SU-DHL-6 (cell line): ENCODE results near the gene CLIP4.

Source experiments
- H2AFZ ChIP-seq: fragments of 200-600 bp; sonication (generic); 2 replicates; pipeline ENCODE4 v1.6.1; 2014; ENCODE audit warnings: low read depth, mild to moderate bottlenecking, moderate library complexity, mixed read lengths, antibody characterized with exemption, low read length; ENCODE audit not compliant: severe bottlenecking
- H3F3A ChIP-seq: fragments of 200-600 bp; shearing (Covaris generic); 2 replicates; pipeline ENCODE4 v1.6.0; 2016; ENCODE audit warnings: antibody characterized with exemption, mild to moderate bottlenecking; ENCODE audit not compliant: insufficient read depth
- H3K27ac ChIP-seq: fragments of 200-600 bp; sonication (generic); 2 replicates; pipeline ENCODE4 v1.5.1; 2016; ENCODE audit warnings: low read depth, mild to moderate bottlenecking, low read length, moderate library complexity, mixed read lengths
- H3K27me3 ChIP-seq: fragments of 200-600 bp; sonication (generic), shearing (Covaris generic); 2 replicates; pipeline ENCODE4 v1.6.0; 2014; ENCODE audit warnings: mild to moderate bottlenecking, low read length
- H3K36me3 ChIP-seq: fragments of 200-600 bp; sonication (generic); 2 replicates; pipeline ENCODE4 v1.6.1; 2014; ENCODE audit warnings: mild to moderate bottlenecking, low read length, mixed read lengths
- H3K4me2 ChIP-seq: fragments of 300-600, 200-600 bp; shearing (Covaris generic), sonication (generic); 2 replicates; pipeline ENCODE4 v1.6.0; 2014; ENCODE audit warnings: low read length, low read depth, mild to moderate bottlenecking; ENCODE audit not compliant: poor library complexity, severe bottlenecking
- H3K4me3 ChIP-seq: fragments of 200-600 bp; sonication (generic); 2 replicates; pipeline ENCODE4 v1.5.1; 2014; ENCODE audit warnings: antibody characterized with exemption, low read length, mild to moderate bottlenecking, mixed read lengths; ENCODE audit not compliant: insufficient read depth, poor library complexity, severe bottlenecking
- H3K79me2 ChIP-seq: fragments of 200-600 bp; sonication (generic); 2 replicates; pipeline ENCODE4 v1.6.1; 2014; ENCODE audit warnings: mild to moderate bottlenecking, low read length, moderate library complexity; ENCODE audit not compliant: insufficient read depth
- H3K9ac ChIP-seq: fragments of 200-600 bp; sonication (generic); 2 replicates; pipeline ENCODE4 v1.7.0; 2014; ENCODE audit warnings: mild to moderate bottlenecking, low read length
- H3K9me2 ChIP-seq: fragments of 200-600 bp; sonication (generic); replicated peaks from 2 replicates; pipeline ENCODE4 v1.6.1; 2014; ENCODE audit warnings: low read length; ENCODE audit not compliant: insufficient read depth
- H3K9me3 ChIP-seq: fragments of 200-600 bp; sonication (generic); 2 replicates; pipeline ENCODE4 v1.6.1; 2014; ENCODE audit warnings: low read length, mixed read lengths; ENCODE audit not compliant: insufficient read depth
- H4K20me1 ChIP-seq: fragments of 200-600 bp; sonication (generic); 2 replicates; pipeline ENCODE4 v1.6.1; 2014; ENCODE audit warnings: low read depth, mild to moderate bottlenecking, antibody characterized with exemption, low read length, moderate library complexity, mixed read lengths
- EZH2phosphoT487 ChIP-seq: fragments of 200-600 bp; sonication (generic), shearing (Covaris generic); conservative IDR thresholded peaks from 2 replicates; pipeline ENCODE4 v1.6.1; 2018; ENCODE audit warnings: mild to moderate bottlenecking, antibody characterized with exemption, low read length, moderate library complexity, mixed read lengths
- TF ChIP-seq, protein P1 (sequence below): fragments of 200-600 bp; sonication (generic); IDR thresholded peaks from one replicate; pipeline ENCODE4 v1.5.1; 2017; ENCODE audit warnings: antibody characterized with exemption, mild to moderate bottlenecking, low read length, moderate library complexity; ENCODE audit not compliant: insufficient read depth, poor library complexity, severe bottlenecking

CLIP4 gene

DNA sequence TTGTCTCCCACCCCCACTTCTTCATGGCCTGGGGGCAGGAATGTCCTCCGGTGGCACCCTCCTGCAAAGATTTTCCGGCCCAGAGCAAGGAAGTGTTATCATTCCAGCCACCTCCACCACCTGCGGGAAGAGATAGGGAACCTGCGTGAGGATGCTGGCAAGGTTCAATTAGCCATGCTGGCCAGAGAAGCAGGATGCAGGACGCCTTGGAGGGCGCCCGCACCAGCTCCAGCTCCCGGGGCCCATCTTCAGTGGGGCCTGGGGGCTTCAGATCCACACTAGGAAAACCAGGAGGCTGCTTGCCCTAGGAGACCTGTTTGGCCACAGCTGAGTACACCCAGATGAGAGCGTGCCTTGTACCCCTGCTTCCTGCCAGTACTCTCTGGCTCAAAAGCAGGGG is 113.7 kb downstream of the CLIP4 start:
- Histone ChIP-seq H2AFZ (no peak overlapping the region), H3K79me2 (no peaks in the 10 kb centered on the region), H3K27me3 (no peaks in the 10 kb centered on the region), H4K20me1 (no peaks in the 10 kb centered on the region), H3K27ac (no peak overlapping the region), H3K4me2 (no peak overlapping the region), H3K4me3 (no peak overlapping the region), H3K9ac (no peak overlapping the region), H3K9me3 (no peaks in the 10 kb centered on the region), H3K9me2 (no peaks in the 10 kb centered on the region), H3F3A (no peaks in the 10 kb centered on the region), H3K36me3 (no peaks in the 10 kb centered on the region)
- TF ChIP-seq EZH2phosphoT487: no peak
- TF ChIP-seq, protein P1, sequence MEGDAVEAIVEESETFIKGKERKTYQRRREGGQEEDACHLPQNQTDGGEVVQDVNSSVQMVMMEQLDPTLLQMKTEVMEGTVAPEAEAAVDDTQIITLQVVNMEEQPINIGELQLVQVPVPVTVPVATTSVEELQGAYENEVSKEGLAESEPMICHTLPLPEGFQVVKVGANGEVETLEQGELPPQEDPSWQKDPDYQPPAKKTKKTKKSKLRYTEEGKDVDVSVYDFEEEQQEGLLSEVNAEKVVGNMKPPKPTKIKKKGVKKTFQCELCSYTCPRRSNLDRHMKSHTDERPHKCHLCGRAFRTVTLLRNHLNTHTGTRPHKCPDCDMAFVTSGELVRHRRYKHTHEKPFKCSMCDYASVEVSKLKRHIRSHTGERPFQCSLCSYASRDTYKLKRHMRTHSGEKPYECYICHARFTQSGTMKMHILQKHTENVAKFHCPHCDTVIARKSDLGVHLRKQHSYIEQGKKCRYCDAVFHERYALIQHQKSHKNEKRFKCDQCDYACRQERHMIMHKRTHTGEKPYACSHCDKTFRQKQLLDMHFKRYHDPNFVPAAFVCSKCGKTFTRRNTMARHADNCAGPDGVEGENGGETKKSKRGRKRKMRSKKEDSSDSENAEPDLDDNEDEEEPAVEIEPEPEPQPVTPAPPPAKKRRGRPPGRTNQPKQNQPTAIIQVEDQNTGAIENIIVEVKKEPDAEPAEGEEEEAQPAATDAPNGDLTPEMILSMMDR: no peak

DNA sequence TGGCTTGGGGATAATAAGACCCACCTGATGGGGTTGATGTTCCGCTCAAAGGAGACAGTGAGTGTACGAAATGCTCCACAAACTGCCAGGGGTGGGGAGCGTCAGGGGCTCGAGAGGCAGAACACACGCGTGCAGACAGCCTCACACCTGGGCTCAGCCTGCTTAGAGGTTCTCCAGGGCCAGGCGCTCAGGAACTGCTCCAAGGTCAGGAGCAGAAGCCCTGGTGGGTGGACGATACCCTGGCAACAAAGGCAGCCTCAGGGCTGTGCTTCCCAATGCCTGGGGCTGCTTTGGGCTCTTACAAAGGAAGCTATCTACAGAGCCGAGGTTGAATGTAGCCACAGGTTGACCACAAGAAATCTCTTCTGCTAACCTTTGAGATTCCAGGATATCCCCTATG is 114.4 kb downstream of the CLIP4 start:
- Histone ChIP-seq H3K4me3 (no peak overlapping the region), H3K36me3 (no peaks in the 10 kb centered on the region), H3K9ac (no peak overlapping the region), H3K27ac (no peak overlapping the region), H2AFZ (no peak overlapping the region), H3K9me3 (no peaks in the 10 kb centered on the region), H3K27me3 (no peaks in the 10 kb centered on the region), H3K9me2 (no peaks in the 10 kb centered on the region), H3K79me2 (no peaks in the 10 kb centered on the region), H3F3A (no peaks in the 10 kb centered on the region), H3K4me2 (no peak overlapping the region), H4K20me1 (no peaks in the 10 kb centered on the region)
- TF ChIP-seq EZH2phosphoT487: no peak
- TF ChIP-seq, protein P1: no peak

DNA sequence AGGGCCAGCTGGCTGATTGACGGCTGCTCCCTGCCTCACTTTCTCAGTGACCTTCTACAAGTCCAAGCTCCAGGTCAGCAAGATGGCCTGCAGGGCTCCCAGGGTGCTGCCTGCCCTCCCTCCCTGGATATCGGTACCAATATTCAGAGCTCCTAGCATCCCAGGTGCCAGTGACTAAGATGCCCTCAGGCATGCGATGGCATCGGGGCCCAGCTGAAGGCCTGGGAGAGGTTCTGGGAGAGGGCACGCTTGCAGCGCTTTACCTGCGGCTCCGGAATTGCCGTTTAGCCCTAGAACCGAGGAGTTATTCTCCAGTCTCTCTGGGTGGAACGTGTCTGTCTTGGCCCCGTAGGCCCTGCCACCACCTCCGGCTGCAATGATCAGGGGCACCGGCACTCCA is 116.8 kb downstream of the CLIP4 start:
- no peaks in the 10 kb centered on the region for H4K20me1 ChIP-seq
- H3K4me2 ChIP-seq: no peak overlapping the region
- H2AFZ ChIP-seq: no peak overlapping the region
- H3K36me3 ChIP-seq: no peaks in the 10 kb centered on the region
- no peaks in the 10 kb centered on the region for H3K79me2 ChIP-seq
- H3F3A ChIP-seq: no peaks in the 10 kb centered on the region
- TF ChIP-seq, protein P1: no peak
- no peak for TF ChIP-seq EZH2phosphoT487
- no peaks in the 10 kb centered on the region for H3K27me3 ChIP-seq
- H3K27ac ChIP-seq: no peak overlapping the region
- H3K9me2 ChIP-seq: no peaks in the 10 kb centered on the region
- no peak overlapping the region for H3K9ac ChIP-seq
- no peak overlapping the region for H3K4me3 ChIP-seq
- H3K9me3 ChIP-seq: no peaks in the 10 kb centered on the region
